AG04449 (cell line): ENCODE results near the gene SAMD9.

Source experiments
- CTCF ChIA-PET: fragments of 350-600 bp; formaldehyde crosslinking; extraction: SDS; loops from one replicate; lab custom pipeline; 2021; ENCODE audit warnings: antibody characterized with exemption; lab: Yijun Ruan, JAX
- POLR2A ChIA-PET: fragments of 400-600, 350-600 bp; formaldehyde crosslinking; extraction: SDS; loops from one replicate; lab custom pipeline; 2020; ENCODE audit warnings: antibody characterized with exemption, inconsistent platforms; lab: Yijun Ruan, JAX
- DNase-seq: peaks from one replicate; pipeline ENCODE4 v3.0.0-alpha.2; 2010; ENCODE audit warnings: low read depth, low spot score
- H3K4me3 ChIP-seq: 2 replicates; pipeline ENCODE4 v1.5.1; 2011; ENCODE audit warnings: low read depth, mild to moderate bottlenecking, control low read depth, low read length
- TF ChIP-seq, protein P1 (sequence below): IDR thresholded peaks from one replicate; pipeline ENCODE4 v1.5.1; 2011; ENCODE audit warnings: mild to moderate bottlenecking, moderate library complexity, low read length, control low read depth, inconsistent platforms; ENCODE audit not compliant: insufficient read depth; ENCODE audit errors: missing control alignments

The SAMD9 gene

DNA sequence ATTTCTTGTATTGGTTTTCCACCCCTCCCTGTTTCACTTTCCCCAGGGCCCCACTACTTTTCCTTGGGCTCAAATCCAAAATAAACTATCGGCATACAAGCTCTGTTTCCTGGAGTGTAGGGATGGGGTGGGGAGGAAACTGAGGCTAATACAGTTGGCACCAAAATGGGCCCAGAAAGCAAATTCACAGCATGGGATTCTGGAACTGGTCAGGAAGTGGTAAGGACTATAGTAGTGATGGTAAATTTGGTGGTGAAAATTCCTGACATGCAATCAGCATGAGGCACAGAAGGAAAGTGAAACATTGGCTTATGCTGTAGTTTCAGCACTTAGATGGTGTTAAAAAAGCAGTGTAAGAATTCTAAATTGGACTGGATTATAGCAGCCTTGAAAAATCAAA lies 39.1 kb upstream of the SAMD9 start:
- CTCF ChIA-PET: interaction anchor here (0.8 to 1.5 kb wide), 2 partner anchors 10 to 14 kb away, joined by 3 read pairs; no protein-coding TSS in a partner anchor
- DNase-seq: no peak
- H3K4me3 ChIP-seq: no peak overlapping the region
- POLR2A ChIA-PET: no interaction called here
- TF ChIP-seq, protein P1, sequence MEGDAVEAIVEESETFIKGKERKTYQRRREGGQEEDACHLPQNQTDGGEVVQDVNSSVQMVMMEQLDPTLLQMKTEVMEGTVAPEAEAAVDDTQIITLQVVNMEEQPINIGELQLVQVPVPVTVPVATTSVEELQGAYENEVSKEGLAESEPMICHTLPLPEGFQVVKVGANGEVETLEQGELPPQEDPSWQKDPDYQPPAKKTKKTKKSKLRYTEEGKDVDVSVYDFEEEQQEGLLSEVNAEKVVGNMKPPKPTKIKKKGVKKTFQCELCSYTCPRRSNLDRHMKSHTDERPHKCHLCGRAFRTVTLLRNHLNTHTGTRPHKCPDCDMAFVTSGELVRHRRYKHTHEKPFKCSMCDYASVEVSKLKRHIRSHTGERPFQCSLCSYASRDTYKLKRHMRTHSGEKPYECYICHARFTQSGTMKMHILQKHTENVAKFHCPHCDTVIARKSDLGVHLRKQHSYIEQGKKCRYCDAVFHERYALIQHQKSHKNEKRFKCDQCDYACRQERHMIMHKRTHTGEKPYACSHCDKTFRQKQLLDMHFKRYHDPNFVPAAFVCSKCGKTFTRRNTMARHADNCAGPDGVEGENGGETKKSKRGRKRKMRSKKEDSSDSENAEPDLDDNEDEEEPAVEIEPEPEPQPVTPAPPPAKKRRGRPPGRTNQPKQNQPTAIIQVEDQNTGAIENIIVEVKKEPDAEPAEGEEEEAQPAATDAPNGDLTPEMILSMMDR: no peak

DNA sequence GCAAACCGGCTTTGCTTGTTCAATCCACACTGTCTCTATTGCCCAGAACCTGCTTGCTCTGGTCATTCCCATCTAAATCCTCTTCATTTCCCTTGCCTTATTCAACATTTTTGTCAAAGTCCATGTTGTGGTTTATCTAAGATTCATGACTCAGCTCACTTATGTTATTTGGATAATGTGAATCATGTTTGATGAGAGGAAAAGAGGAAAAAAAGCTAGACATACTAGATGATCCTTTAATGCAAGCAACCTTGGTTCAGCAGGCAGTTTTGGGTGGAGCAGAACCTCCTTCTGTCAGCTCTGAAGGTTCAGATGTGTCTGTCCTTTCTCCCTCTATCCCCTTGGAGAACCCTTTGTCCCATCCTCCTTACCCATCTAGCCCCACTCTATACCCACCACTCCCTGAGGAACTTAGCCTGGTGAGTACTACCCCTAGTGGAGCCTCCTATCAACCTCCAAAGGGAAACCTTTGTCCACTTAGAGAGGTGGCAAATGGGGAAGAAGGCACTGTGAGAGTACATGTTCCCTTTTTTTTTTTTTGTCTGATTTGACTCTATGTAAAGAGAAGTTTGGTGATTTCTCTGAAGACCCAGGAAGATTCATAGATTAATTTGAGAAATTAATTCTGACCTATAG lies 32.5 kb upstream of the SAMD9 start:
- no peak for DNase-seq
- TF ChIP-seq, protein P1: no peak
- CTCF ChIA-PET: no interaction called here

DNA sequence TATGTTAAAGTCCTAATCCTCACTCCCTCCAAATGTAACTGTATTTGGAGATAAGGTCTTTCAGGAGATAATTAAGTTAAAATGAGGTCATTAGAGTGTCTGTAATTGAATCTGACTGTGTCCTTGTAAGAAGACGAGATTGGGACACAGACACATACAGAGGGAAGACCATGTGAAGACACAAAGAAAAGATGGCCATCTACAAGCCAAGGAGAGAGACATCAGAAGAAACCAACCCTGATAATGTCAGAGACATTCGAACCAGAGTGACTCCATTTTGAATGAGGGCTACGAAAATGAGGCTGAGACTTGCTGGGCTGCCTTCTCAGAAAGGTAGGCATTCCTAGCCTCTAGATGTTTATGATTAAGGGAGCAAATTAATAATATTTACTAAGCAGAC lies 30.9 kb upstream of the SAMD9 start:
- H3K4me3 ChIP-seq: no peak overlapping the region
- ChIA-PET CTCF (no interaction called here), POLR2A (no interaction called here)
- no peak for DNase-seq
- TF ChIP-seq, protein P1: no peak

More for the DNA sequence above, 32.5 kb upstream of the SAMD9 start:
- POLR2A ChIA-PET: no interaction called here
- no peak overlapping the region for H3K4me3 ChIP-seq

DNA sequence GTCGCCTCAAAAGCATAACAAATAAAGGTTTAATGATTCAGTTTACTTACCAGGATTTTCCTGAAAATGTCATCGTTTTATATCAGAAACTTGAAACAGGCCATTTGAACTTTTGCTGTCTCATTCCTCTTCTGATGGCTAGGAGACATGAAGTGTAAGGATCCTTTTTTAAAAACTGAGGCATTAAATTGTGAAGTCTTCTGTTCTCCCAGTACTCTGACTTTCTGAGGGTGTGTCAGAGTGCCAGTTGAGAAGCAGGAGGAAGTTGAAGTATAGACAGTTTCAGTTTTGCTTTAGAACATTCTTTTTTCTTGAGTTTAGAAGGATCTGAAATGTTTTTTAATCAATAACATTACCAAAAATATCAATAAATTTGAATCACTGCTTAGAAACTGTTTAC lies 30.4 kb upstream of the SAMD9 start, which contains the start of gene SAMD9L:
Gene SAMD9L, minus strand, starts transcription at position 242 of the 400 bp plus-strand sequence. CDS start 12,414 bp downstream, outside the sequence.
- ChIA-PET POLR2A (no interaction called here), CTCF (no interaction called here)
- peak within 1 kb of the TSS; percentile 43 for H3K4me3 ChIP-seq
- TF ChIP-seq, protein P1: no peak
- DNase-seq: no peak

DNA sequence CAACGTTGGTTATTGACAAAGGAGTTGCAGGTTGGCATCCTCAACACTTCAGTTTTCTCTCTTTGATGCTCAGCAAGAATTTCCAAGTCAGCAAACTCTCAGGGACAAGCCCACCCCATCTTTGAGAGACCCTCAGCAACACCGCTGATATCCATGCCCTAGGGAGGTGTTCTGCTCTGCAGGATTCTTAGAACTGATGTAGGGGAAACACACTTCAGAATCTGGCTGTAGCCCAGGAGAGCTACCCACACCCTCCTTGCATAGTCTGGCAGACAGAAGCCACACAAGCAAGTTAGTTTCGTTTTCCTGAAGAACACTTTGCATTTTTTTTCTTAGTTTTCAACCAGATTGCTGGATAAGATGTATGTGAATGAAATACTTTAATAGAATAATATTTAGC lies 29.6 kb upstream of the SAMD9 start:
- CTCF ChIA-PET: no interaction called here
- TF ChIP-seq, protein P1: no peak
- POLR2A ChIA-PET: no interaction called here
- H3K4me3 ChIP-seq: peak overlapping the region; percentile 43
- no peak for DNase-seq

DNA sequence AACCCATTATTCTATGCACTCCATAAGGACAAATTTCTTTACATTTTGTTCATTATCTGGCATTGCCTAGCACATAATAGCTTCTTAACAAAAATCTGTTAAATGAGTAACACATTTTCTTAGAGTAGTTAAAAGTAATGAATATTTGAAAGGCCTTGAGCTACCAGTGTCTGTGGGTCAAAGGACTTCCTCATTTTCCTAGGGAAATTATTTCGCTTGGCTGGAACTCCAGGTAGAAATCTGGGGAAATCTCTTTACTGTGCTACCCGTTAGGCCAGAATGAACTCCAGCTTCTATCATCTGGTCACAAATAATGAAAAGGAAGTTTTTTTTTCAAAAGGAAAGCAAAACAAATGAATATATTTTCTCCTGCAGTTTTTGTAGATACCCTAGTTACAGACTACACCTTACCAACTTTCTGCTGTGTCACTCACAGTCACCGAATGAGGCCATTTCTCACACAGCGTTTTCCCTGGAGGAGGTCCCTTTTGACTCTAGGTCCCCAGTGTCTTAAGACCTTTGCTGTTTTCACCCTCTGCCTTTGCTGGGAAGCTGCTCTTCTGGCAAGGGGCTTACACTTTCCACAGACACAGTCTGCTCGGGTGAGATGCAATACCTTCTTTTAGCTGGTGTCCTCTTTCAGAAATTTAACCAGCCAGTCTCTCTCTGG lies 28.8 kb upstream of the SAMD9 start:
- ChIA-PET POLR2A (no interaction called here), CTCF (interaction anchor here (1.1 kb wide), 1 partner anchor 13 kb away, joined by 3 read pairs; no protein-coding TSS in a partner anchor)
- TF ChIP-seq, protein P1: no peak
- no peak for DNase-seq
- no peak overlapping the region for H3K4me3 ChIP-seq
